Measurements from ENCODE around the gene LAMC3. TPM values are rescaled to one million over a fixed set of nuclear protein-coding genes. Genes with fewer than 3 reads are reported as not detected.

LAMC3 gene
- polyA plus RNA-seq, 1 of the 3 experiments (the other 2 are of a cell fraction): 0.07 TPM

DNA sequence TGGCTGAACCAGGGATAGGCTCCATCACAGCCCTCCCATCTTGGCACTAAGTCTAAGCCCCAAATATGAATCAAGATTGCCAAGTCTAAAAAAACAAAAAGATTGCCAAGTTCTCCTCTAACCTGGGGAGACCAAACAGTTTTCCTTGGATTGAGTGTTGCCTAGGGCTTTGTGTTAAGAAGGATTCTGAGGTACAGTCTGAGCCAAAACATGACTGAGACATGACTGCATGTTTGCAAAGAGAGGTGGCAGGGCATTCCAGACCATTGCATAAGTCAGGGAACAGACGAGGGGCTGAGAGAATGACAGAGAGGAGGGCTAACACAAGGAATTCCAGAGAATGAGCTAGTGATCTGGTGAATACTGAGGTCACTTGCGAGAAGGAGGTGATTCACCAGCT lies 11.4 kb downstream of the LAMC3 start (continued):
- TF ChIP-seq, protein P1, sequence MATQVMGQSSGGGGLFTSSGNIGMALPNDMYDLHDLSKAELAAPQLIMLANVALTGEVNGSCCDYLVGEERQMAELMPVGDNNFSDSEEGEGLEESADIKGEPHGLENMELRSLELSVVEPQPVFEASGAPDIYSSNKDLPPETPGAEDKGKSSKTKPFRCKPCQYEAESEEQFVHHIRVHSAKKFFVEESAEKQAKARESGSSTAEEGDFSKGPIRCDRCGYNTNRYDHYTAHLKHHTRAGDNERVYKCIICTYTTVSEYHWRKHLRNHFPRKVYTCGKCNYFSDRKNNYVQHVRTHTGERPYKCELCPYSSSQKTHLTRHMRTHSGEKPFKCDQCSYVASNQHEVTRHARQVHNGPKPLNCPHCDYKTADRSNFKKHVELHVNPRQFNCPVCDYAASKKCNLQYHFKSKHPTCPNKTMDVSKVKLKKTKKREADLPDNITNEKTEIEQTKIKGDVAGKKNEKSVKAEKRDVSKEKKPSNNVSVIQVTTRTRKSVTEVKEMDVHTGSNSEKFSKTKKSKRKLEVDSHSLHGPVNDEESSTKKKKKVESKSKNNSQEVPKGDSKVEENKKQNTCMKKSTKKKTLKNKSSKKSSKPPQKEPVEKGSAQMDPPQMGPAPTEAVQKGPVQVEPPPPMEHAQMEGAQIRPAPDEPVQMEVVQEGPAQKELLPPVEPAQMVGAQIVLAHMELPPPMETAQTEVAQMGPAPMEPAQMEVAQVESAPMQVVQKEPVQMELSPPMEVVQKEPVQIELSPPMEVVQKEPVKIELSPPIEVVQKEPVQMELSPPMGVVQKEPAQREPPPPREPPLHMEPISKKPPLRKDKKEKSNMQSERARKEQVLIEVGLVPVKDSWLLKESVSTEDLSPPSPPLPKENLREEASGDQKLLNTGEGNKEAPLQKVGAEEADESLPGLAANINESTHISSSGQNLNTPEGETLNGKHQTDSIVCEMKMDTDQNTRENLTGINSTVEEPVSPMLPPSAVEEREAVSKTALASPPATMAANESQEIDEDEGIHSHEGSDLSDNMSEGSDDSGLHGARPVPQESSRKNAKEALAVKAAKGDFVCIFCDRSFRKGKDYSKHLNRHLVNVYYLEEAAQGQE (IDR thresholded peaks at IDR 0.05; ENCODE audit: low read depth, low read length): no peak
- TF ChIP-seq YY1 (IDR thresholded peaks at IDR 0.05; ENCODE audit: low read depth) (no peak), CHD2 (IDR thresholded peaks at IDR 0.05; ENCODE audit: low read length, partially characterized antibody) (no peak), EZH2phosphoT487 (IDR thresholded peaks at IDR 0.05; ENCODE audit: borderline replicate concordance, low read depth) (no peak), RAD21 (IDR thresholded peaks at IDR 0.05; ENCODE audit: low read length) (no peak), ELF1 (IDR thresholded peaks at IDR 0.05) (no peak)

DNA sequence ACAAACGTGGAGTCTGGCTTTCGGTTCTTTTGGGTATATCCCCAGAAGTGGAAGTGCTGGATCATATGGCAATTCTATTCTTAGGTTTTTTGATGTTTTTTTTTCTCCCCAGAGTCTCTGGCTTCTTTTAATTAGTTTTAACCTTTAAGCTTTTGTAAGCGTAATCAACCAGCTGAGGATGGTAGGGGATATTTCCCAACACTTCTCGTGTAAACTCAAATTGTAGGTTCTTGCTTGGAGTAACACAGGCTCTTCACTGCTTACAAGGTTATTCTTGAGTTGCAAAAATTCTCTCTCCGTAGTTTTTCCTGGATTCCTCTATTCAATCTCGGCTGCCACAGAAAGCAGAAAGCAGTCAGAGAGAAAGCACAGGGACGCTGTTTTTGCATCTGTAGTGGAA lies 11.9 kb downstream of the LAMC3 start:
- H3K4me1 ChIP-seq (ENCODE audit: control insufficient read depth in 1 of 2, insufficient read depth in 2 of 2, low read depth in 1 of 2, low read length in 1 of 2): no peaks in the 10 kb centered on the region
- H3K79me2 ChIP-seq (ENCODE audit: insufficient read depth): no peaks in the 10 kb centered on the region
- DNase-seq: no peak
- POLR2A ChIA-PET: no interaction called here
- TF ChIP-seq RCOR1 (IDR thresholded peaks at IDR 0.05; ENCODE audit: low read length) (no peak), IRF3 (IDR thresholded peaks at IDR 0.05; ENCODE audit: low read depth, low read length) (no peak), EP300 (IDR thresholded peaks at IDR 0.05; ENCODE audit: borderline replicate concordance in 1 of 2, low read depth in 1 of 2, low read length in 1 of 2) (no peak), POLR2AphosphoS5 (IDR thresholded peaks at IDR 0.05; ENCODE audit: low read depth, low read length) (no peak), TEAD4 (IDR thresholded peaks at IDR 0.05; ENCODE audit: borderline replicate concordance, insufficient read depth) (no peak), PBX3 (IDR thresholded peaks at IDR 0.05) (no peak), SMC3 (IDR thresholded peaks at IDR 0.05; ENCODE audit: low read depth, low read length) (no peak), SIN3A (IDR thresholded peaks at IDR 0.05; ENCODE audit: borderline replicate concordance, low read depth, low read length) (no peak), TAF1 (IDR thresholded peaks at IDR 0.05; ENCODE audit: borderline replicate concordance, low read depth, low read length) (no peak), MAX (IDR thresholded peaks at IDR 0.05; ENCODE audit: low read depth) (no peak), RAD21 (IDR thresholded peaks at IDR 0.05; ENCODE audit: low read length) (no peak)
- TF ChIP-seq, protein P2, sequence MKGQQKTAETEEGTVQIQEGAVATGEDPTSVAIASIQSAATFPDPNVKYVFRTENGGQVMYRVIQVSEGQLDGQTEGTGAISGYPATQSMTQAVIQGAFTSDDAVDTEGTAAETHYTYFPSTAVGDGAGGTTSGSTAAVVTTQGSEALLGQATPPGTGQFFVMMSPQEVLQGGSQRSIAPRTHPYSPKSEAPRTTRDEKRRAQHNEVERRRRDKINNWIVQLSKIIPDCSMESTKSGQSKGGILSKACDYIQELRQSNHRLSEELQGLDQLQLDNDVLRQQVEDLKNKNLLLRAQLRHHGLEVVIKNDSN (IDR thresholded peaks at IDR 0.05; ENCODE audit: borderline replicate concordance, low read depth): no peak
- no peak overlapping the region for H2AFZ ChIP-seq (ENCODE audit: low read depth)
- 73% methylated on average over 7 of the region's 7 CpGs for WGBS (ENCODE audit: low lambda C conversion rate)
- no peaks in the 10 kb centered on the region for H4K20me1 ChIP-seq (ENCODE audit: insufficient read depth)
- no peaks in the 10 kb centered on the region for H3K9me2 ChIP-seq
- H3K4me2 ChIP-seq: no peak overlapping the region
- no peak overlapping the region for H3K4me3 ChIP-seq (ENCODE audit: low read depth in 2 of 2, low read length in 1 of 2)
- CTCF ChIA-PET: interaction anchor here (1.0 to 8.0 kb wide), 4 partner anchors 12 to 25 kb away, joined by 3 to 47 read pairs (median 4); no protein-coding TSS in a partner anchor
- H3K27ac ChIP-seq (ENCODE audit: low read depth in 2 of 2, low read length in 1 of 2): no peak overlapping the region
- no peaks in the 10 kb centered on the region for H3F3A ChIP-seq (replicated peaks; ENCODE audit: insufficient read depth)
- peaks cover 30% of the 10 kb centered on the region; the same call in 1 of the 2 replicates for H3K27me3 ChIP-seq (ENCODE audit: insufficient read depth)
- H3K36me3 ChIP-seq (replicated peaks in 1 of 2; ENCODE audit: control insufficient read depth in 1 of 2, insufficient read depth in 2 of 2, low read length in 1 of 2): no peaks in the 10 kb centered on the region
- no peak overlapping the region for H3K9ac ChIP-seq
- no peaks in the 10 kb centered on the region for H3K9me3 ChIP-seq

All from SK-N-SH (cell line).